Measurements from ENCODE around the gene GLRA3.

DNA sequence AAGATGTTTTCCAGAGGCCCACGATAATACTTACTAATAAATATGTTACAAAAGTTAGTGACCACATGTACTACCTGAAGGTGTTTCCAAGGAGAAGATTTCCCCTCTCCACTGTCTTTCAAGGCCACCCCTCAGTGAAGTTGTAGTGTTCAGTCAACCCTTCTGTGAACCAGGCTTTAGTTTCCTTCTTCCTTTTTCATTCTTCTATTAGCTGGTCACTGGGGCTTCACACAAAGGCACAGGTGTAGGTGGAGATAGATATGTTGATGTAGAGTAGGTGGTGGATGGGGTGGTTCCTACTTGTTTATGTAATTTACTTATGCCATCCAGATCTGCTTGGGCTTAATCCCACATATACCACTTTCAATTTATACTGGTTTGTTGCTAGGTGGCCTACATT lies 45.9 kb upstream of the GLRA3 start:
- TF ChIP-seq, protein P1, sequence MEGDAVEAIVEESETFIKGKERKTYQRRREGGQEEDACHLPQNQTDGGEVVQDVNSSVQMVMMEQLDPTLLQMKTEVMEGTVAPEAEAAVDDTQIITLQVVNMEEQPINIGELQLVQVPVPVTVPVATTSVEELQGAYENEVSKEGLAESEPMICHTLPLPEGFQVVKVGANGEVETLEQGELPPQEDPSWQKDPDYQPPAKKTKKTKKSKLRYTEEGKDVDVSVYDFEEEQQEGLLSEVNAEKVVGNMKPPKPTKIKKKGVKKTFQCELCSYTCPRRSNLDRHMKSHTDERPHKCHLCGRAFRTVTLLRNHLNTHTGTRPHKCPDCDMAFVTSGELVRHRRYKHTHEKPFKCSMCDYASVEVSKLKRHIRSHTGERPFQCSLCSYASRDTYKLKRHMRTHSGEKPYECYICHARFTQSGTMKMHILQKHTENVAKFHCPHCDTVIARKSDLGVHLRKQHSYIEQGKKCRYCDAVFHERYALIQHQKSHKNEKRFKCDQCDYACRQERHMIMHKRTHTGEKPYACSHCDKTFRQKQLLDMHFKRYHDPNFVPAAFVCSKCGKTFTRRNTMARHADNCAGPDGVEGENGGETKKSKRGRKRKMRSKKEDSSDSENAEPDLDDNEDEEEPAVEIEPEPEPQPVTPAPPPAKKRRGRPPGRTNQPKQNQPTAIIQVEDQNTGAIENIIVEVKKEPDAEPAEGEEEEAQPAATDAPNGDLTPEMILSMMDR (IDR thresholded peaks at IDR 0.05) = no peak
- TF ChIP-seq POLR2A (IDR thresholded peaks at IDR 0.05) = no peak
